H1 (cell line): ENCODE data around the gene FKBP2. TPM values are rescaled to one million over a fixed set of nuclear protein-coding genes. Genes with fewer than 3 reads are reported as not detected.
"Not testable (repeated sequence)": the region's sequence is repeated elsewhere in the genome, so short reads cannot be mapped to it uniquely, and the experiment has no call there.

ENCODE experiments used
- CTCF ChIA-PET: fragments of 300-600 bp; sonication (Branson Sonifier 250); formaldehyde crosslinking; loops from one replicate; lab custom pipeline; 2021; ENCODE audit not compliant: partially characterized antibody; lab: Charles Lee
- POLR2A ChIA-PET: fragments of 300-600 bp; sonication (Branson Sonifier 250); formaldehyde crosslinking; loops from one replicate; lab custom pipeline; 2021; ENCODE audit warnings: inconsistent platforms; ENCODE audit not compliant: partially characterized antibody; lab: Charles Lee
- DNase-seq, 2 experiments: peaks; one replicate each; pipeline versions ENCODE4 v3.0.0 to v3.0.0-alpha.2; 2010 to 2022; ENCODE audit warnings: low spot score in 2 of 2, low read depth in 1 of 2, mixed read lengths in 1 of 2
- FAIRE-seq: peaks from 2 replicates; lab custom pipeline; 2011; peaks lifted over from hg19 to GRCh38; lab: Jason Lieb, UNC
- H2AFZ ChIP-seq: 2 replicates; pipeline ENCODE4 v1.8.1; 2012; ENCODE audit warnings: low read length, inconsistent platforms
- H2AK5ac ChIP-seq: 2 replicates; pipeline ENCODE4 v1.6.1; 2013; ENCODE audit warnings: low read depth, low read length
- H2BK120ac ChIP-seq: replicated peaks from 2 replicates; pipeline ENCODE3; 2013; ENCODE audit warnings: low read depth, low read length, inconsistent platforms
- H2BK12ac ChIP-seq: 2 replicates; pipeline ENCODE4 v1.6.1; 2013; ENCODE audit warnings: low read depth, low read length
- H2BK15ac ChIP-seq: 2 replicates; pipeline ENCODE4 v1.6.1; 2013; ENCODE audit warnings: low read length
- H2BK20ac ChIP-seq: 2 replicates; pipeline ENCODE4 v1.6.1; 2013; ENCODE audit warnings: low read length
- H2BK5ac ChIP-seq: 2 replicates; pipeline ENCODE4 v1.6.1; 2013; ENCODE audit warnings: low read depth, low read length
- H3K14ac ChIP-seq: 2 replicates; pipeline ENCODE4 v1.6.1; 2013; ENCODE audit warnings: inconsistent platforms; ENCODE audit not compliant: insufficient read length
- H3K18ac ChIP-seq: 2 replicates; pipeline ENCODE4 v1.6.1; 2013; ENCODE audit warnings: low read length; ENCODE audit errors: extremely low read depth
- H3K23ac ChIP-seq: 2 replicates; pipeline ENCODE4 v1.6.1; 2013; ENCODE audit warnings: inconsistent platforms; ENCODE audit not compliant: insufficient read length
- H3K23me2 ChIP-seq: 2 replicates; pipeline ENCODE4 v1.6.1; 2013; ENCODE audit warnings: low read depth, low read length
- H3K27ac ChIP-seq: 2 replicates; pipeline ENCODE4 v1.6.1; 2011; ENCODE audit warnings: low read depth, low read length, inconsistent platforms
- H3K27me3 ChIP-seq, 4 experiments: replicated peaks in 1 of 4; 1 replicate in 1 of 4; 2 replicates in 3 of 4; pipeline versions ENCODE4 v1.6.1 to v1.8.1; 2011 to 2013; ENCODE audit warnings: low read length in 3 of 4, mild to moderate bottlenecking in 3 of 4, inconsistent platforms in 2 of 4, mixed read lengths in 2 of 4, moderate library complexity in 1 of 4; ENCODE audit not compliant: control insufficient read depth in 3 of 4, insufficient read depth in 3 of 4; ENCODE audit errors: extremely low read depth in 1 of 4
- H3K36me3 ChIP-seq, 4 experiments: 2 replicates each; pipeline versions ENCODE4 v1.6.1 to v1.8.1; 2011 to 2013; ENCODE audit warnings: mild to moderate bottlenecking in 4 of 4, low read length in 3 of 4, moderate library complexity in 2 of 4, control low read depth in 1 of 4, inconsistent platforms in 1 of 4; ENCODE audit not compliant: insufficient read depth in 4 of 4, control insufficient read depth in 2 of 4
- H3K4ac ChIP-seq: replicated peaks from 2 replicates; pipeline ENCODE3; 2013; ENCODE audit warnings: low read length, low read depth, mixed read lengths, inconsistent platforms; ENCODE audit not compliant: insufficient read length
- H3K4me1 ChIP-seq, 4 experiments: replicated peaks in 1 of 4; 1 replicate in 1 of 4; 2 replicates in 3 of 4; pipeline versions ENCODE4 v1.6.1 to v1.8.1; 2011 to 2013; ENCODE audit warnings: low read length in 3 of 4, inconsistent platforms in 2 of 4, mixed read lengths in 1 of 4; ENCODE audit not compliant: insufficient read depth in 4 of 4, control insufficient read depth in 3 of 4
- H3K4me2 ChIP-seq, 2 experiments: 2 replicates each; pipeline versions ENCODE4 v1.6.1 to v1.8.1; 2011 to 2013; ENCODE audit warnings: low read depth in 2 of 2, low read length in 2 of 2, control low read depth in 1 of 2, inconsistent platforms in 1 of 2, mild to moderate bottlenecking in 1 of 2; ENCODE audit not compliant: insufficient read depth in 1 of 2
- H3K4me3 ChIP-seq, 4 experiments: fragments of 200-600, 300-600 bp in 1 of 4; sonication (generic), shearing (Covaris generic), sonication (Bioruptor Twin) in 1 of 4; 2 replicates each; pipeline versions ENCODE4 v1.5.1 to v1.8.1; 2011 to 2016; ENCODE audit warnings: low read length in 4 of 4, low read depth in 3 of 4, control low read depth in 2 of 4, inconsistent platforms in 2 of 4, mild to moderate bottlenecking in 2 of 4, mixed read lengths in 1 of 4, moderate library complexity in 1 of 4; ENCODE audit not compliant: insufficient read depth in 2 of 4; ENCODE audit errors: extremely low read depth in 1 of 4
- H3K56ac ChIP-seq: replicated peaks from 2 replicates; pipeline ENCODE3; 2013; ENCODE audit warnings: low read depth, mild to moderate bottlenecking, mixed read lengths, low read length, inconsistent platforms; ENCODE audit not compliant: insufficient read length
- H3K79me1 ChIP-seq: 2 replicates; pipeline ENCODE4 v1.6.1; 2013; ENCODE audit warnings: low read depth, low read length, control low read depth
- H3K79me2 ChIP-seq, 2 experiments: 2 replicates each; pipeline versions ENCODE4 v1.6.1 to v1.8.1; 2012 to 2013; ENCODE audit warnings: low read length in 2 of 2, mild to moderate bottlenecking in 2 of 2, inconsistent platforms in 1 of 2; ENCODE audit not compliant: insufficient read depth in 2 of 2, control insufficient read depth in 1 of 2
- H3K9ac ChIP-seq, 4 experiments: replicated peaks in 1 of 4; 1 replicate in 1 of 4; 2 replicates in 3 of 4; pipeline versions ENCODE4 v1.6.1 to v1.8.1; 2011 to 2013; ENCODE audit warnings: low read depth in 3 of 4, low read length in 3 of 4, control low read depth in 2 of 4, mild to moderate bottlenecking in 2 of 4, moderate library complexity in 2 of 4, inconsistent platforms in 1 of 4; ENCODE audit errors: extremely low read depth in 1 of 4
- H3K9me3 ChIP-seq, 2 experiments: 2 replicates each; pipeline versions ENCODE4 v1.6.1 to v1.8.1; 2012 to 2013; ENCODE audit warnings: mild to moderate bottlenecking in 2 of 2, moderate library complexity in 2 of 2, control low read depth in 1 of 2, inconsistent platforms in 1 of 2, low read depth in 1 of 2, low read length in 1 of 2, mixed read lengths in 1 of 2; ENCODE audit not compliant: insufficient read depth in 2 of 2
- H4K20me1 ChIP-seq, 2 experiments: replicated peaks in 1 of 2; 2 replicates each; pipeline versions ENCODE3 to v1.8.1; 2011 to 2013; ENCODE audit warnings: inconsistent platforms in 2 of 2, low read length in 2 of 2, mild to moderate bottlenecking in 1 of 2; ENCODE audit not compliant: insufficient read depth in 2 of 2, control insufficient read depth in 1 of 2
- H4K5ac ChIP-seq: 2 replicates; pipeline ENCODE4 v1.6.1; 2013; ENCODE audit warnings: low read length, low read depth, mixed read lengths, inconsistent platforms; ENCODE audit not compliant: insufficient read length
- H4K8ac ChIP-seq: 2 replicates; pipeline ENCODE4 v1.8.0; 2013; ENCODE audit warnings: mild to moderate bottlenecking, moderate library complexity, low read length, inconsistent platforms; ENCODE audit not compliant: insufficient read depth; ENCODE audit errors: extremely low read depth
- H4K91ac ChIP-seq: replicated peaks from 2 replicates; pipeline ENCODE3; 2013; ENCODE audit warnings: low read length, mixed read lengths, inconsistent platforms; ENCODE audit not compliant: insufficient read length
- TAF1 ChIP-seq: IDR thresholded peaks from 2 replicates; pipeline ENCODE4 v1.6.1; 2011; ENCODE audit warnings: mild to moderate bottlenecking, low read depth, low read length
- YY1 ChIP-seq: IDR thresholded peaks from 2 replicates; pipeline ENCODE4 v1.6.1; 2011; ENCODE audit warnings: low read depth, mild to moderate bottlenecking, low read length
- WGBS, 2 experiments: shearing (Covaris generic) in 1 of 2; methylation state at CpG; one replicate each; pipeline versions ENCODE4 v1.1.6 to v1.1.7; 2013 to 2015; ENCODE audit warnings: low lambda C conversion rate in 2 of 2, mixed read lengths in 2 of 2, inconsistent platforms in 1 of 2, low coverage in 1 of 2, missing lambda C conversion rate in 1 of 2; ENCODE audit not compliant: insufficient replicate concordance in 2 of 2, insufficient coverage in 1 of 2, insufficient read length in 1 of 2; ENCODE audit errors: extremely low coverage in 1 of 2, missing lambda C conversion rate in 1 of 2; 5-methylcytosine and 5-hydroxymethylcytosine counted together
- polyA plus RNA-seq, 7 experiments: library from polyadenylated mRNA; depleted of rRNA in 3 of 7; stranded (reverse) in 5 of 7; unstranded in 2 of 7; fragments of >200 nt in 5 of 7; fragments of 200-250 nt in 2 of 7; gene quantifications; 1 replicate in 5 of 7; 2 replicates in 1 of 7; 4 replicates in 1 of 7; pipeline versions ENCODE4 v1.2.1 to v1.2.3, GENCODE V29; 2011 to 2013; ENCODE audit warnings: missing spikeins in 2 of 7, mixed read lengths in 2 of 7
- total RNA-seq: library from RNA; stranded (reverse); fragmentation: NEBNext Ultra II Directional; extraction: Animal tissue kit (Norgen Biotek cat#: 25700); gene quantifications from 2 replicates; pipeline ENCODE4 v1.2.1, GENCODE V29; 2021

The FKBP2 gene
- total and polyA plus RNA-seq, 2 of the 8 experiments (the other 6 are each of a cell fraction or from before 2014, with no cell fraction given): 41.7 to 52.5 TPM

DNA sequence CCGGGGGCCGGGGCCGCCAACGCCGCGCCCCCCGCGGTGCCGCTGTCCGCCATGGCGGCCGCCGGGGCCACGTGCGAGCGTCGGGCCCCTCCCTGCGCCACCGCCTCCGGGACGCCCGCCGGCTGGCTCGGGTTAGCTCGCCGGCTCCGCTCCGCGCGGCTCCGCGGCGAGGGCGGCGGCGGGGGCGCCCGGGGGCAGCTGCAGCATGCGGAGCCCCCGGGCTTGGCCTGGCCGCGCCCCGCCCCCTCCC, 5.7 kb downstream of the FKBP2 start:
- H3K27me3 ChIP-seq, H2BK20ac ChIP-seq, H3K79me1 ChIP-seq, H3K4ac ChIP-seq, H2BK5ac ChIP-seq, H2BK15ac ChIP-seq, H3K14ac ChIP-seq, H2AFZ ChIP-seq, H4K91ac ChIP-seq, H4K5ac ChIP-seq, H3K18ac ChIP-seq, H2BK12ac ChIP-seq, H3K9me3 ChIP-seq, H4K8ac ChIP-seq, H3K27ac ChIP-seq, H2BK120ac ChIP-seq, H3K56ac ChIP-seq, H2AK5ac ChIP-seq, FAIRE-seq, DNase-seq, H3K23ac ChIP-seq: not testable (repeated sequence)
- H4K20me1 ChIP-seq: peaks cover 0 to 13% of the 10 kb centered on the region in 2 experiments
- no CpG with 5 or more reads among the region's 43 CpGs for WGBS, 2 experiments
- H3K23me2 ChIP-seq: peaks cover 18% of the 10 kb centered on the region
- peaks cover 0 to 48% (median 35%) of the 10 kb centered on the region in 4 experiments; a peak in 6 of 7 replicates for H3K4me1 ChIP-seq
- ChIA-PET CTCF (interaction anchor here (1.3 to 10.0 kb wide), 7 partner anchors 9 to 94 kb away, joined by 4 to 102 read pairs (median 6); partner anchors contain the start of genes CATSPERZ and ESRRA), POLR2A (interaction anchor here (0.6 to 13.1 kb wide), 14 partner anchors 9 to 366 kb away, joined by 3 to 352 read pairs (median 21); partner anchors contain the start of genes BAD, DNAJC4, FERMT3 and GPR137)
- 0 out of 2 replicates have a peak, but pooled peaks have one; percentile 34 for TF ChIP-seq TAF1
- peak; percentile 36; the same call in 1 of the 2 replicates for TF ChIP-seq YY1
- H3K79me2 ChIP-seq: peaks cover 6 to 21% of the 10 kb centered on the region in 2 experiments; a peak in 3 of 4 replicates
- H3K9ac ChIP-seq: peak overlapping the region in 2 of 4 experiments; percentile 66 to 71; a peak in 2 of 7 replicates
- peak overlapping the region; percentile 56 to 99 (median 90); a peak in 5 of 8 replicates for H3K4me3 ChIP-seq
- H3K36me3 ChIP-seq: peaks cover 0 to 17% (median 4%) of the 10 kb centered on the region in 4 experiments; a peak in 4 of 8 replicates
- H3K4me2 ChIP-seq: peak overlapping the region in 1 of 2 experiments; percentile 73; a peak in 1 of 4 replicates
